IMR-90 (cell line): Measurements from ENCODE around the gene STRIP2. TPM values are rescaled to one million over a fixed set of nuclear protein-coding genes. Genes with fewer than 3 reads are reported as not detected.

Experiments used
- ATAC-seq: fragments of 200-7000 bp; cut with Tn5 transposase; 2 replicates; pipeline ENCODE4 v1.9.1; 2020; ENCODE audit warnings: low read depth, mild to moderate bottlenecking, moderate library complexity
- BruUV-seq: library from RNA; stranded (reverse); fragments of 400-500 nt; replicated peaks from 2 replicates; lab custom pipeline; 2021; lab: Mats Ljungman, UMichigan
- CTCF ChIA-PET: fragments of 300-600 bp; formaldehyde crosslinking; extraction: SDS; loops from one replicate; lab custom pipeline; 2021; ENCODE audit warnings: antibody characterized with exemption; lab: Yijun Ruan, JAX
- POLR2A ChIA-PET: fragments of 300-600 bp; sonication (Branson Sonifier 250); formaldehyde crosslinking; loops from one replicate; lab custom pipeline; 2022; ENCODE audit warnings: antibody characterized with exemption; ENCODE audit not compliant: unreplicated experiment; lab: Charles Lee
- DNase-seq: peaks from one replicate; pipeline ENCODE4 v3.0.0; 2013
- H2AFZ ChIP-seq: replicated peaks from 2 replicates; pipeline ENCODE3; 2013; ENCODE audit warnings: low read length, mild to moderate bottlenecking; ENCODE audit not compliant: poor library complexity
- H2AK5ac ChIP-seq: 2 replicates; pipeline ENCODE4 v1.6.1; 2013; ENCODE audit warnings: low read depth, low read length, inconsistent platforms
- H2AK9ac ChIP-seq: replicated peaks from 2 replicates; pipeline ENCODE3; 2013; ENCODE audit warnings: mild to moderate bottlenecking, low read depth, low read length, moderate library complexity; ENCODE audit not compliant: poor library complexity
- H2BK120ac ChIP-seq: 2 replicates; pipeline ENCODE4 v1.6.1; 2013; ENCODE audit warnings: low read depth, low read length, inconsistent platforms
- H2BK15ac ChIP-seq: 3 replicates; pipeline ENCODE4 v1.6.1; 2013; ENCODE audit warnings: low read depth, low read length, inconsistent platforms
- H2BK20ac ChIP-seq: 2 replicates; pipeline ENCODE4 v1.6.1; 2013; ENCODE audit warnings: low read depth, mild to moderate bottlenecking, inconsistent platforms, low read length, moderate library complexity
- H2BK5ac ChIP-seq: 2 replicates; pipeline ENCODE4 v1.6.1; 2013; ENCODE audit warnings: mild to moderate bottlenecking, low read depth, low read length, inconsistent platforms; ENCODE audit not compliant: poor library complexity, severe bottlenecking
- H3K14ac ChIP-seq: replicated peaks from 2 replicates; pipeline ENCODE4 v1.6.1; 2013; ENCODE audit warnings: low read depth, low read length, inconsistent platforms
- H3K18ac ChIP-seq: 2 replicates; pipeline ENCODE4 v1.6.1; 2013; ENCODE audit warnings: low read depth, low read length, control low read depth
- H3K23ac ChIP-seq: 2 replicates; pipeline ENCODE4 v1.6.1; 2013; ENCODE audit warnings: low read depth, low read length, inconsistent platforms
- H3K27ac ChIP-seq: 2 replicates; pipeline ENCODE4 v1.5.1; 2013; ENCODE audit warnings: mild to moderate bottlenecking, control low read depth, low read length; ENCODE audit not compliant: insufficient read depth
- H3K27me3 ChIP-seq: 2 replicates; pipeline ENCODE4 v1.6.1; 2013; ENCODE audit warnings: low read length; ENCODE audit not compliant: control insufficient read depth, insufficient read depth
- H3K36me3 ChIP-seq: 2 replicates; pipeline ENCODE4 v1.6.1; 2013; ENCODE audit warnings: low read length, mixed read lengths; ENCODE audit not compliant: control insufficient read depth, insufficient read depth
- H3K4ac ChIP-seq: 2 replicates; pipeline ENCODE4 v1.6.1; 2013; ENCODE audit warnings: low read depth, low read length, inconsistent platforms
- H3K4me1 ChIP-seq: 2 replicates; pipeline ENCODE4 v1.6.1; 2013; ENCODE audit warnings: low read length, mixed read lengths; ENCODE audit not compliant: control insufficient read depth, insufficient read depth
- H3K4me2 ChIP-seq: 2 replicates; pipeline ENCODE4 v1.6.1; 2013; ENCODE audit warnings: low read depth, mild to moderate bottlenecking, control low read depth, low read length, moderate library complexity
- H3K4me3 ChIP-seq: 2 replicates; pipeline ENCODE4 v1.5.1; 2013; ENCODE audit warnings: low read depth, mild to moderate bottlenecking, control low read depth, low read length, moderate library complexity; ENCODE audit not compliant: insufficient read depth
- H3K56ac ChIP-seq: 2 replicates; pipeline ENCODE4 v1.6.1; 2013; ENCODE audit warnings: low read length, inconsistent platforms; ENCODE audit not compliant: insufficient read depth; ENCODE audit errors: extremely low read depth
- H3K79me1 ChIP-seq, 2 experiments: 2 replicates each; pipeline ENCODE4 v1.6.1; 2013; ENCODE audit warnings: low read length in 2 of 2, inconsistent platforms in 1 of 2, low read depth in 1 of 2
- H3K9ac ChIP-seq: 2 replicates; pipeline ENCODE4 v1.6.1; 2013; ENCODE audit warnings: low read depth, low read length, control low read depth
- H3K9me1 ChIP-seq: 2 replicates; pipeline ENCODE4 v1.6.1; 2013; ENCODE audit warnings: low read length, inconsistent platforms; ENCODE audit not compliant: insufficient read depth
- H3K9me3 ChIP-seq: 2 replicates; pipeline ENCODE4 v1.6.1; 2013; ENCODE audit warnings: low read length; ENCODE audit not compliant: control insufficient read depth, insufficient read depth
- H4K20me1 ChIP-seq: 2 replicates; pipeline ENCODE4 v1.6.1; 2013; ENCODE audit warnings: low read length, inconsistent platforms; ENCODE audit not compliant: insufficient read depth
- H4K5ac ChIP-seq: 2 replicates; pipeline ENCODE4 v1.6.1; 2013; ENCODE audit warnings: mild to moderate bottlenecking, low read depth, low read length, control low read depth
- H4K8ac ChIP-seq, 2 experiments: 2 replicates each; pipeline ENCODE4 v1.6.1; 2013; ENCODE audit warnings: low read depth in 2 of 2, low read length in 2 of 2, control low read depth in 1 of 2, inconsistent platforms in 1 of 2
- H4K91ac ChIP-seq: 2 replicates; pipeline ENCODE4 v1.6.1; 2013; ENCODE audit warnings: low read depth, low read length, inconsistent platforms; ENCODE audit not compliant: insufficient read depth
- BHLHE40 ChIP-seq: fragments of 150-350 bp; IDR thresholded peaks from 2 replicates; pipeline ENCODE4 v1.6.1; 2016; ENCODE audit warnings: mild to moderate bottlenecking, low read depth, low read length
- CEBPB ChIP-seq: IDR thresholded peaks from 2 replicates; pipeline ENCODE4 v1.6.1; 2012; ENCODE audit warnings: low read depth, low read length, improper control_type of control experiment
- NFE2L2 ChIP-seq: fragments of 150-350 bp; IDR thresholded peaks from 2 replicates; pipeline ENCODE4 v1.6.1; 2016; ENCODE audit warnings: low read depth, mild to moderate bottlenecking, low read length
- WGBS, 2 experiments: methylation state at CpG; one replicate each; pipeline versions ENCODE4 v1.1.5 to v1.1.7; 2013; ENCODE audit warnings: missing lambda C conversion rate in 2 of 2; ENCODE audit not compliant: insufficient read length in 1 of 2; ENCODE audit errors: extremely low coverage in 2 of 2; 5-methylcytosine and 5-hydroxymethylcytosine counted together
- dilution Hi-C: fragments of 300-500 bp; cut with HindIII; formaldehyde crosslinking; loops from one replicate; pipeline ENCODE4 v1.14.3; 2018; ENCODE audit warnings: low sequenced_read_pairs; ENCODE audit not compliant: unreplicated experiment
- in situ Hi-C: fragments of 300-500 bp; cut with MboI; formaldehyde crosslinking; loops from 3 replicates; pipeline ENCODE4 v1.14.3; 2019; ENCODE audit warnings: low sequenced_read_pairs, inconsistent platforms, mixed read lengths
- intact Hi-C: fragments of 100-400 bp; cut with micrococcal nuclease; formaldehyde crosslinking; loops from 2 replicates; pipeline ENCODE4 v1.10.0; 2022
- polyA plus RNA-seq, 3 experiments: library from polyadenylated mRNA; depleted of rRNA; stranded (reverse); fragments of >200 nt; gene quantifications; 2 replicates each; pipeline ENCODE4 v1.2.3, GENCODE V29; 2012; ENCODE audit warnings: low replicate concordance in 1 of 3
- total RNA-seq: library from RNA; depleted of rRNA; stranded (reverse); fragments of >200 nt; gene quantifications from 2 replicates; pipeline ENCODE4 v1.2.3, GENCODE V29; 2012

STRIP2 gene
- total and polyA plus RNA-seq, 2 of the 4 experiments (the other 2 are of a cell fraction), result 1.8 to 3.0 TPM

- Histone ChIP-seq H2AFZ (peak overlapping the region; percentile 59), H3K14ac (peak overlapping the region; percentile 20; the same call in 1 of the 2 replicates), H3K4me1 (peaks cover 8% of the 10 kb centered on the region; the same call in 1 of the 2 replicates), H3K36me3 (no peaks in the 10 kb centered on the region), H4K91ac (0 out of 2 replicates have a peak overlapping the region, but pooled peaks have one; percentile 40), H3K9me1 (peaks cover 6% of the 10 kb centered on the region; the same call in 1 of the 2 replicates), H3K27me3 (no peaks in the 10 kb centered on the region), H3K4me3 (no peak overlapping the region), H4K20me1 (no peaks in the 10 kb centered on the region), H3K9me3 (no peaks in the 10 kb centered on the region), H3K23ac (peak overlapping the region; percentile 39; the same call in 1 of the 2 replicates), H2BK5ac (no peak overlapping the region), H3K18ac (peak overlapping the region; percentile 52; the same call in 1 of the 2 replicates), H4K8ac (peak overlapping the region in 1 of 2 experiments; percentile 26; a peak in 2 of 4 replicates), H2BK20ac (peak overlapping the region; percentile 79), H3K9ac (no peak overlapping the region), H3K4me2 (no peak overlapping the region), H2AK5ac (no peak overlapping the region), H2AK9ac (no peak overlapping the region), H2BK15ac (peak overlapping the region; percentile 45; the same call in 1 of the 3 replicates), H4K5ac (0 out of 2 replicates have a peak overlapping the region, but pooled peaks have one; percentile 28), H3K4ac (peak overlapping the region; percentile 78), H3K27ac (no peak overlapping the region), H3K79me1 (no peaks in the 10 kb centered on the region), H2BK120ac (peak overlapping the region; percentile 76), H3K56ac (no peak overlapping the region)
- no TSS peak for BruUV-seq
- in situ Hi-C loops, result loop anchor here (25.0 kb wide), 1 partner anchor 523 kb away; no protein-coding TSS in a partner anchor
- no CpG with 5 or more reads among the region's 3 CpGs for WGBS, 2 experiments
- dilution Hi-C loops, result no loop called here
- TF ChIP-seq NFE2L2 (no peak), CEBPB (peak; percentile 27; the same call in 1 of the 2 replicates), BHLHE40 (0 out of 2 replicates have a peak, but pooled peaks have one; percentile 12)
- intact Hi-C loops, result loop anchor here (10.0 kb wide), 1 partner anchor 335 kb away; no protein-coding TSS in a partner anchor
- POLR2A ChIA-PET, result interaction anchor here (0.5 kb wide), 1 partner anchor 327 kb away, joined by 5 read pairs; no protein-coding TSS in a partner anchor
- CTCF ChIA-PET, result no interaction called here
- DNase-seq, result peak; percentile 93
- peak; percentile 84 for ATAC-seq
These were observed 55.3 kb downstream of the STRIP2 start for GRCh38 chr7:129489491-129489890.
